ENCODE data around the gene EPS8. TPM values are rescaled to one million over a fixed set of nuclear protein-coding genes. Genes with fewer than 3 reads are reported as not detected.
"Not testable (repeated sequence)": the region's sequence is repeated elsewhere in the genome, so short reads cannot be mapped to it uniquely, and the experiment has no call there.

EPS8 gene
- total and polyA plus RNA-seq, 12 donors: 11.4 to 76.8 (median 26.7) TPM

DNA sequence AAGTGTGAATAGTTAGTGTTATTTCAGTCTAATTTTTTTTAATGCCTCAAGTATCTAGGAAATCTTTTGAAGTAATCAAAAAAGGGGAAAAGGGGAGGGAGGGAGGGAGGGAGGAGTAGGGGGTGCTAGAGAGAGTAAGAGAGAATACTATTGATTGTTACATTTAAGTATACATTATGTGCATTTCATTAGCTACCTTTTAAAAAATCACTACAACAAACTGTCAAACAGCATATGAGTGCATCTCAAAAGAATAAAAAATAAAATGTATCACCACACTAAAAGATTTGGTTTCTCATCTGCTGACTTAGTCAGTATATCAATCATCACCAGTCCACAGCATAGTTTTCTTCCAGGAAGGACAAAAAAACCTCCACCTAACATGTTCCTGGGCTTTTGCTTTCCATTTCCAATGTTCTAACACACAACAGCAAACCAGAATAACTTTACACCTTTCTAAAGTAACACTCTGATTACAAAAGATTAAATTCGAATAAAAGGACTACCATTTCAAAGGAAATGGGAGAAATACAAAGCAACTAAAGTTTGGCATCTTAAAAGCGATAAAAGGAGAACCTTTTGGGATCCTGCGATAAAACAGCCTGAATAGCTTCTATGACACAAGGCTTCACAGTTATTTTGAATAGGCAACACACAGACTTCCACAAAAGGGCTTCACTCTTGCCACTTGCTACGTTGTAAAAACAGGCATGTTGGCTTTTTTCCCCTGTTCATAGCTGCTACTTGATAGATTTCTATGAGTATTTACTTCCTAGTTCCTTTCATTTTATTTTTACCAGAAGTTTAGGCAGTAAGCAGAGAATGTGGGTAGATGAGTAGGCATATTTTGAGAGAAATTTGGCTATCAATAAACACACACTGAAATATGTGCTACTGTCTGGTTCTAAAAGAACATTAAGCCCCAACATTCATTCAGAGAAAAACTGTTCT lies 160.9 kb downstream of the EPS8 start:
- Histone ChIP-seq H3K9me3 (replicated peaks in 1 of 3) (no peaks in the 10 kb centered on the region), H3K27me3 (no peaks in the 10 kb centered on the region), H3K4me1 (replicated peaks in 1 of 2) (peaks cover 5 to 32% of the 10 kb centered on the region in 2 donors), H3K4me3 (peak overlapping the region in 1 of 4 donors; percentile 9), H3K27ac (peak overlapping the region; percentile 20 to 92 (median 80)), H3K36me3 (replicated peaks in 1 of 2) (no peaks in the 10 kb centered on the region)
- DNase-seq: no peak
- intact Hi-C loops (cut with DNase I): no loop called here
- 52 to 55% (median 54%) methylated on average over 4 of the region's 4 CpGs for whole genome bisulfite sequencing, 4 donors
- TF ChIP-seq, protein P1, sequence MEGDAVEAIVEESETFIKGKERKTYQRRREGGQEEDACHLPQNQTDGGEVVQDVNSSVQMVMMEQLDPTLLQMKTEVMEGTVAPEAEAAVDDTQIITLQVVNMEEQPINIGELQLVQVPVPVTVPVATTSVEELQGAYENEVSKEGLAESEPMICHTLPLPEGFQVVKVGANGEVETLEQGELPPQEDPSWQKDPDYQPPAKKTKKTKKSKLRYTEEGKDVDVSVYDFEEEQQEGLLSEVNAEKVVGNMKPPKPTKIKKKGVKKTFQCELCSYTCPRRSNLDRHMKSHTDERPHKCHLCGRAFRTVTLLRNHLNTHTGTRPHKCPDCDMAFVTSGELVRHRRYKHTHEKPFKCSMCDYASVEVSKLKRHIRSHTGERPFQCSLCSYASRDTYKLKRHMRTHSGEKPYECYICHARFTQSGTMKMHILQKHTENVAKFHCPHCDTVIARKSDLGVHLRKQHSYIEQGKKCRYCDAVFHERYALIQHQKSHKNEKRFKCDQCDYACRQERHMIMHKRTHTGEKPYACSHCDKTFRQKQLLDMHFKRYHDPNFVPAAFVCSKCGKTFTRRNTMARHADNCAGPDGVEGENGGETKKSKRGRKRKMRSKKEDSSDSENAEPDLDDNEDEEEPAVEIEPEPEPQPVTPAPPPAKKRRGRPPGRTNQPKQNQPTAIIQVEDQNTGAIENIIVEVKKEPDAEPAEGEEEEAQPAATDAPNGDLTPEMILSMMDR (IDR thresholded peaks at IDR 0.05): no peak
- TF ChIP-seq POLR2A (IDR thresholded peaks at IDR 0.05): no peak

DNA sequence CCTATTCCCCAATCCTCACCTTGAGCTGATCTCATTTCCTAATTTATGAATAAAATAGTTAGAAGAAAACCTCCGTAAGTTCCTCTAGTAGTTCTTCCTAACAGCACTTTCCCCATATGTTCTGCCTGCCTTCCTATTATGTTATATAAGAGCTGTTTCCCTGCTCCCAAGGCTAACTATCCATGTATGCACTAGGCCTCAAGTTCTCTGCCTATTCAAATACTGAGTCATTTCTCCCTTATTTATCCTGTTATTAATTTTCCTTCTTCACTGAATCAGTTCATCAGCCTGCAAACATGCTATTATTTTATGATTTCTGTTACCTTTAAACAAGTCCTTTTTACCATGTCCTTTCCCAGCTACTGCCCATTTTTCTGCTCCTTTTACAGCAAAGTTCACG lies 164.1 kb downstream of the EPS8 start:
- Histone ChIP-seq H3K27me3 (no peaks in the 10 kb centered on the region), H3K4me3 (no peak overlapping the region), H3K4me1 (replicated peaks in 1 of 2) (peaks cover under 1 to 33% of the 10 kb centered on the region in 2 donors), H3K9me3 (replicated peaks in 1 of 3) (no peaks in the 10 kb centered on the region), H3K27ac (no peak overlapping the region), H3K36me3 (replicated peaks in 1 of 2) (no peaks in the 10 kb centered on the region)
- intact Hi-C loops (cut with DNase I): no loop called here
- no peak for DNase-seq
- 90 to 100% (median 96%) methylated on average over 2 of the region's 2 CpGs for WGBS, 4 donors
- no peak for TF ChIP-seq POLR2A (IDR thresholded peaks at IDR 0.05)

GRCh38 chr12:15620741-15621539 lies 168.2 kb downstream of the EPS8 start:
- no peak for DNase-seq
- Histone ChIP-seq H3K36me3 (replicated peaks in 1 of 2) (no peaks in the 10 kb centered on the region), H3K27ac (peak overlapping the region in 1 of 5 donors; percentile 11), H3K27me3 (no peaks in the 10 kb centered on the region), H3K4me1 (replicated peaks in 1 of 2) (peaks cover 0 to 14% of the 10 kb centered on the region in 2 donors), H3K4me3 (no peak overlapping the region), H3K9me3 (replicated peaks in 1 of 3) (no peaks in the 10 kb centered on the region)
- TF ChIP-seq, protein P1 (IDR thresholded peaks at IDR 0.05): no peak
- intact Hi-C loops (cut with DNase I): no loop called here
- WGBS, 4 donors: 28 to 42% (median 34%) methylated on average over 4 of the region's 4 CpGs

DNA sequence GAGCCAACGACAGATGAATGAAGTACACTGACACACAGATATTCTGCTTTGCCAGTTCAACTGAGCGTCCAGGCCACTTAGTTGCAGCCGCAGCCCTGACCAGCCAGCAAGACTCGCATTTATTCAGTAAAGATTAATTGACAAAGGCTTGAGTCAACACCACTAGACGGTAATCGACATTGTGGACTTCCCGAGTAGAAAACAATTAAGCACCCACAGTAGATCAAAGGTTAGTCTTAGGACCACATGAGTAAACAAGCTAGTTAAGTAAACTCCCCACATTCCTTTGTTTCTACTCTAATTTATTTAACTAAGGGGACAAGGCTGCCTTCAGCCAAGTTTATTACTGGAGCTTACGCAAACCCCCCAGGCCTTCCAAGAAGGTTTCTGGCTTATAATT lies 172.7 kb downstream of the EPS8 start:
- H3K9me3 ChIP-seq (replicated peaks in 1 of 3); H3K4me3 ChIP-seq; H3K36me3 ChIP-seq (replicated peaks in 1 of 2); H3K27ac ChIP-seq; intact Hi-C loops (cut with DNase I); H3K27me3 ChIP-seq; DNase-seq: not testable (repeated sequence)
- 93 to 98% (median 94%) methylated on average over 8 of the region's 8 CpGs for WGBS, 4 donors
- peaks cover 0 to 12% of the 10 kb centered on the region in 2 donors for H3K4me1 ChIP-seq (replicated peaks in 1 of 2)

DNA sequence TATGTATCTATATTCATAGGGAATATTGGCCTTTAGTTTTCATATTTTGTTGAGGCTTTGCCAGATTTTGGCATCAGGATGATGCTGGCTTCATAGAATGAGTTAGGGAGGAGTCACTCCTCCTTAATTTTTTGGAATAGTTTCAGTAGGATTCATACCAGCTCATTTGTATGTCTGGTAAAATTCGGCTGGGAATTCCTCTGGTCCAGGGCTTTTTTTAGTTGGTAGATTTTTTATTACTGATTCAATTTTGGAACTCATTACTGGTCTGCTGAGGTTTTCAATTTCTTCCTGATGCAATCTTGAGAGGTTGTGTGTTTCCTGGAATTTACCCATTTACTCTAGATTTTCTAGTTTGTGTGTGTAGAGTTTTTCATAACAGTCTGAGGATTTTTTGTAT lies 175.2 kb downstream of the EPS8 start:
- intact Hi-C loops (cut with DNase I): no loop called here
- Histone ChIP-seq H3K27me3 (no peaks in the 10 kb centered on the region), H3K36me3 (replicated peaks in 1 of 2) (no peaks in the 10 kb centered on the region), H3K4me1 (replicated peaks in 1 of 2) (no peaks in the 10 kb centered on the region), H3K9me3 (replicated peaks in 1 of 3) (no peaks in the 10 kb centered on the region), H3K4me3 (no peak overlapping the region), H3K27ac (no peak overlapping the region)
- TF ChIP-seq, protein P1 (IDR thresholded peaks at IDR 0.05): no peak
- TF ChIP-seq POLR2A (IDR thresholded peaks at IDR 0.05): no peak
- DNase-seq: no peak
- 69 to 86% (median 82%) methylated on average over 1 of the region's 1 CpG for whole genome bisulfite sequencing, 4 donors

All from adrenal gland (tissue), 12 donors.